SK-N-SH treated with all-trans-retinoic acid at 6 μM for 48 hours (cell line): ENCODE results near the gene CCDC188.

Source experiments
- BACH2 ChIP-seq: fragments of 250-450 bp; sonication (Bioruptor Pico); IDR thresholded peaks from 2 replicates; pipeline ENCODE4 v1.9.0; 2021; ENCODE audit warnings: mild to moderate bottlenecking, borderline replicate concordance
- CSDC2 ChIP-seq: fragments of 250-450 bp; sonication (Bioruptor Pico); IDR thresholded peaks from 2 replicates; pipeline ENCODE4 v1.5.0; 2020; ENCODE audit warnings: mild to moderate bottlenecking, moderate library complexity
- CSRNP3 ChIP-seq: fragments of 250-450 bp; sonication (Bioruptor Pico); IDR thresholded peaks from 2 replicates; pipeline ENCODE4 v1.5.1; 2021; ENCODE audit warnings: mild to moderate bottlenecking, moderate library complexity
- ESRRG ChIP-seq: fragments of 250-450 bp; sonication (Bioruptor Pico); IDR thresholded peaks from 2 replicates; pipeline ENCODE4 v1.6.1; 2021; ENCODE audit warnings: mild to moderate bottlenecking
- GLIS3 ChIP-seq: fragments of 250-450 bp; sonication (Bioruptor Pico); IDR thresholded peaks from 2 replicates; pipeline ENCODE4 v1.5.0; 2020; ENCODE audit warnings: mild to moderate bottlenecking, moderate library complexity
- OSR1 ChIP-seq: fragments of 250-450 bp; sonication (Bioruptor Pico); IDR thresholded peaks from 2 replicates; pipeline ENCODE4 v1.8.0; 2022; ENCODE audit warnings: moderate library complexity, mild to moderate bottlenecking, inconsistent platforms
- PATZ1 ChIP-seq: fragments of 250-450 bp; sonication (Bioruptor Pico); IDR thresholded peaks from 2 replicates; pipeline ENCODE4 v1.8.0; 2020; ENCODE audit warnings: mild to moderate bottlenecking, moderate library complexity, borderline replicate concordance
- RARB ChIP-seq: fragments of 250-450 bp; sonication (Bioruptor Pico); IDR thresholded peaks from 2 replicates; pipeline ENCODE4 v1.8.0; 2021; ENCODE audit warnings: mild to moderate bottlenecking, moderate library complexity
- TCF4 ChIP-seq: fragments of 250-450 bp; sonication (Bioruptor Pico); IDR thresholded peaks from 2 replicates; pipeline ENCODE4 v1.8.0; 2021; ENCODE audit warnings: mild to moderate bottlenecking, moderate library complexity, borderline replicate concordance
- TSHZ2 ChIP-seq: fragments of 250-450 bp; sonication (Bioruptor Pico); IDR thresholded peaks from 2 replicates; pipeline ENCODE4 v1.5.0; 2020; ENCODE audit warnings: mild to moderate bottlenecking, moderate library complexity
- ZC3H10 ChIP-seq: fragments of 250-450 bp; sonication (Bioruptor Pico); IDR thresholded peaks from 2 replicates; pipeline ENCODE4 v1.5.1; 2021; ENCODE audit warnings: mild to moderate bottlenecking, moderate library complexity
- ZFP3 ChIP-seq: fragments of 250-450 bp; sonication (Bioruptor Pico); IDR thresholded peaks from 2 replicates; pipeline ENCODE4 v1.5.0; 2020; ENCODE audit warnings: mild to moderate bottlenecking, moderate library complexity
- ZNF8 ChIP-seq: fragments of 450-650 bp; formaldehyde crosslinking; IDR thresholded peaks from 2 replicates; pipeline ENCODE4 v1.5.0; 2020; ENCODE audit warnings: mild to moderate bottlenecking, moderate library complexity

- TF ChIP-seq RARB (no peak), PATZ1 (CRISPR knock-in tag) (no peak), TCF4 (CRISPR knock-in tag) (no peak), ESRRG (no peak), OSR1 (CRISPR knock-in tag) (no peak), CSRNP3 (CRISPR knock-in tag) (no peak), ZC3H10 (CRISPR knock-in tag) (no peak), GLIS3 (no peak), BACH2 (CRISPR knock-in tag) (no peak), TSHZ2 (CRISPR knock-in tag) (no peak), ZFP3 (no peak), CSDC2 (CRISPR knock-in tag) (no peak), ZNF8 (no peak)
These were observed 15.8 kb upstream of the CCDC188 start for GRCh38 chr22:20166703-20167102.
